ENCODE data around the gene ARG1.
"Not testable (repeated sequence)": the region's sequence is repeated elsewhere in the genome, so short reads cannot be mapped to it uniquely, and the experiment has no call there.

DNA sequence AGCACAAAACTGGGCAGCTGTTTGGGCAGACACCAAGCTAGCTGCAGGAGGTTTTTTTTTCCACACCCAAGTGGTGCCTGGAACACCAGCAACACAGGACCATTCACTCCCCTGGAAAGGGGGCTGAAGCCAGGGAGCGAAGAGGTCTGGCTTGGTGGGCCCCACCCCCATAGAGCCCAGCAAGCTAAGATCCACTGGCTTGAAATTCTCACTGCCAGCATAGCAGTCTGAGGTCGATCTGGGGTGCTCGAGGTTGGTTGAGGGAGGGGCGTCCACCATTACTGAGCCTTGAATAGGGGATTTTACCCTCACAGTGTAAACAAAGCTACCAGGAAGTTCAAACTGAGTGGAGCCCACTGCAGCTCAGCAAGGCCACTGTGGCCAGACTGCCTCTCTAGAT lies 34.4 kb upstream of the ARG1 start:
- TF ChIP-seq, protein P1, sequence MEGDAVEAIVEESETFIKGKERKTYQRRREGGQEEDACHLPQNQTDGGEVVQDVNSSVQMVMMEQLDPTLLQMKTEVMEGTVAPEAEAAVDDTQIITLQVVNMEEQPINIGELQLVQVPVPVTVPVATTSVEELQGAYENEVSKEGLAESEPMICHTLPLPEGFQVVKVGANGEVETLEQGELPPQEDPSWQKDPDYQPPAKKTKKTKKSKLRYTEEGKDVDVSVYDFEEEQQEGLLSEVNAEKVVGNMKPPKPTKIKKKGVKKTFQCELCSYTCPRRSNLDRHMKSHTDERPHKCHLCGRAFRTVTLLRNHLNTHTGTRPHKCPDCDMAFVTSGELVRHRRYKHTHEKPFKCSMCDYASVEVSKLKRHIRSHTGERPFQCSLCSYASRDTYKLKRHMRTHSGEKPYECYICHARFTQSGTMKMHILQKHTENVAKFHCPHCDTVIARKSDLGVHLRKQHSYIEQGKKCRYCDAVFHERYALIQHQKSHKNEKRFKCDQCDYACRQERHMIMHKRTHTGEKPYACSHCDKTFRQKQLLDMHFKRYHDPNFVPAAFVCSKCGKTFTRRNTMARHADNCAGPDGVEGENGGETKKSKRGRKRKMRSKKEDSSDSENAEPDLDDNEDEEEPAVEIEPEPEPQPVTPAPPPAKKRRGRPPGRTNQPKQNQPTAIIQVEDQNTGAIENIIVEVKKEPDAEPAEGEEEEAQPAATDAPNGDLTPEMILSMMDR (IDR thresholded peaks at IDR 0.05) = not testable (repeated sequence)
- TF ChIP-seq POLR2A (IDR thresholded peaks at IDR 0.05) = not testable (repeated sequence)

All from body of pancreas (tissue), 4 donors.